Left lung (tissue), 10 donors: ENCODE data around the gene PHC2. TPM values are rescaled to one million over a fixed set of nuclear protein-coding genes. Genes with fewer than 3 reads are reported as not detected.

Source experiments
- ATAC-seq: fragments of 200-7000 bp; cut with Tn5 transposase; one replicate; pipeline ENCODE4 v1.9.1; 2020; ENCODE audit warnings: moderate library complexity
- DNase-seq, 4 donors: peaks; one replicate each; pipeline ENCODE4 v3.0.0-alpha.2; 2013 to 2020
- H3K27ac ChIP-seq, 2 donors: fragments of 200-600 bp; sonication (generic) in 1 of 2; one replicate each; pipeline versions ENCODE4 v1.5.0 to v1.8.0; 2020 to 2021
- H3K27me3 ChIP-seq, 2 donors: fragments of 200-600 bp; sonication (generic) in 1 of 2; one replicate each; pipeline versions ENCODE4 v1.5.0 to v1.8.0; 2020 to 2021
- H3K36me3 ChIP-seq, 2 donors: fragments of 200-600 bp; sonication (generic) in 1 of 2; one replicate each; pipeline versions ENCODE4 v1.5.0 to v1.8.0; 2020 to 2021
- H3K4me1 ChIP-seq, 2 donors: fragments of 200-600 bp; one replicate each; pipeline ENCODE4 v1.8.0; 2021
- H3K4me3 ChIP-seq, 2 donors: fragments of 200-600 bp; sonication (generic) in 1 of 2; one replicate each; pipeline versions ENCODE4 v1.5.0 to v1.8.0; 2020 to 2021; ENCODE audit warnings: mild to moderate bottlenecking in 1 of 2
- H3K9me3 ChIP-seq, 2 donors: fragments of 200-600 bp; sonication (generic) in 1 of 2; one replicate each; pipeline versions ENCODE4 v1.5.0 to v1.8.0; 2020 to 2021
- intact Hi-C, 2 donors: fragments of 100-400 bp; cut with DNase I; formaldehyde crosslinking; loops; one replicate each; pipeline versions ENCODE4 v1.11.2 to v1.14.2; 2022
- polyA plus RNA-seq, 6 donors: library from polyadenylated mRNA; unstranded; fragments of 120-200 nt; gene quantifications; one replicate each; pipeline ENCODE4 v1.2.1, GENCODE V29; 2013; ENCODE audit not compliant: insufficient read length in 6 of 6
- total RNA-seq, 2 donors: library from RNA; stranded (reverse); fragmentation: NEBNext Ultra II Directional; extraction: Animal tissue kit (Norgen Biotek cat#: 25700); gene quantifications; one replicate each; pipeline ENCODE4 v1.2.1, GENCODE V29; 2021
- TF ChIP-seq, protein P1 (sequence below), 2 donors: fragments of 200-600 bp; sonication (generic) in 1 of 2; IDR thresholded peaks; one replicate each; pipeline versions ENCODE4 v1.5.0 to v1.8.0; 2021; ENCODE audit warnings: antibody characterized with exemption in 2 of 2
- donor health status: DM: no; HTN: yes; CAD: no.
- donor health status: DM: no; HTN: no; CAD: no.

The PHC2 gene
- total and polyA plus RNA-seq, 8 donors, result 78.2 to 125 (median 83.0) TPM

GRCh38 chr1:33354707-33355316 lies 76.1 kb downstream of the PHC2 start:
- H3K27ac ChIP-seq, result no peak overlapping the region
- peak in 1 of 4 donors; percentile 45 for DNase-seq
- TF ChIP-seq, protein P1, sequence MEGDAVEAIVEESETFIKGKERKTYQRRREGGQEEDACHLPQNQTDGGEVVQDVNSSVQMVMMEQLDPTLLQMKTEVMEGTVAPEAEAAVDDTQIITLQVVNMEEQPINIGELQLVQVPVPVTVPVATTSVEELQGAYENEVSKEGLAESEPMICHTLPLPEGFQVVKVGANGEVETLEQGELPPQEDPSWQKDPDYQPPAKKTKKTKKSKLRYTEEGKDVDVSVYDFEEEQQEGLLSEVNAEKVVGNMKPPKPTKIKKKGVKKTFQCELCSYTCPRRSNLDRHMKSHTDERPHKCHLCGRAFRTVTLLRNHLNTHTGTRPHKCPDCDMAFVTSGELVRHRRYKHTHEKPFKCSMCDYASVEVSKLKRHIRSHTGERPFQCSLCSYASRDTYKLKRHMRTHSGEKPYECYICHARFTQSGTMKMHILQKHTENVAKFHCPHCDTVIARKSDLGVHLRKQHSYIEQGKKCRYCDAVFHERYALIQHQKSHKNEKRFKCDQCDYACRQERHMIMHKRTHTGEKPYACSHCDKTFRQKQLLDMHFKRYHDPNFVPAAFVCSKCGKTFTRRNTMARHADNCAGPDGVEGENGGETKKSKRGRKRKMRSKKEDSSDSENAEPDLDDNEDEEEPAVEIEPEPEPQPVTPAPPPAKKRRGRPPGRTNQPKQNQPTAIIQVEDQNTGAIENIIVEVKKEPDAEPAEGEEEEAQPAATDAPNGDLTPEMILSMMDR (IDR thresholded peaks at IDR 0.05), result no peak
- H3K4me1 ChIP-seq, result peaks cover 0 to 15% of the 10 kb centered on the region in 2 donors
- H3K36me3 ChIP-seq, result peaks cover 0 to 14% of the 10 kb centered on the region in 2 donors
- no peaks in the 10 kb centered on the region for H3K27me3 ChIP-seq
- ATAC-seq, result no peak
- no peak overlapping the region for H3K4me3 ChIP-seq
- no peaks in the 10 kb centered on the region for H3K9me3 ChIP-seq
- intact Hi-C loops, result no loop called here

DNA sequence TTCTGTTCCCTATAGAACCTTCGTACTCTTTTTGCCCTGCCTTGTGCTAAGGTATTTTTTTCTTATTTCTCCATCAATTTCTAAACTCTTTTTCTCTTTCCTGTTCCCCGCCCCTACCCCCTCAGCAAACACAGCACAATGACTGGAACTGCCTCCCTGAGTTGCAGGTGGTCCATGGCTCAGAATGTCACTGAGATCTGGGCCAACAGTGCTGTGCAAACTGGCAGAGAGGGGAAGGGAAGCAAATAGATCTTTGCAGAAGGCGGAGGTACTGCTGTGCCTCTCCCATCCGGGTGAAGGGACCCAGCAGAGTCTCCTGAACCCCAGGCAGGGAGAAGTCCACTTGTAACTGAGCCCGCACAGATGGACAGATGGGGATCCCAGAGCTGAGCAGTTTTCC lies 77.4 kb downstream of the PHC2 start:
- Histone ChIP-seq H3K9me3 (no peaks in the 10 kb centered on the region), H3K27me3 (no peaks in the 10 kb centered on the region), H3K27ac (no peak overlapping the region), H3K36me3 (peaks cover 0 to 14% of the 10 kb centered on the region in 2 donors), H3K4me1 (peaks cover 0 to 15% of the 10 kb centered on the region in 2 donors), H3K4me3 (no peak overlapping the region)
- ATAC-seq (no peak), DNase-seq (no peak)
- TF ChIP-seq, protein P1 (IDR thresholded peaks at IDR 0.05), result no peak
- intact Hi-C loops, result no loop called here

DNA sequence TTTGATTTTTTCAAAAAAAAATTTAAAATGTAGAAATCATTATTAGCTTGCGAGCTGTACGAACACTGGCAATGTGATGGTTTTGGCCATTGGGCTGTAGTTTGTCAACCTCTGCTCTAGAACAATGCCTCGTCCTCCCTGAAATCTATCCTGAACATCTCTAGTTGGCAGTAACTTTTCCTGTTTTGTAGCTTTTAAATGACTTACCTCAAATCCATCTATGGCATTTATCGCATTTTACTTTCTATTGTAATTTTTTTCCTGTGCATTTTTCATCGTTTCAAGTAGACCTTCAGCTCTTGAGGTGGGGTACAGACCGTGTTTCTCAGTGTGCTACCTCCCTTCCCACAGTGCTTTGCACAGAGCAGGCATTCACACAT lies 79.6 kb downstream of the PHC2 start:
- intact Hi-C loops, result no loop called here
- DNase-seq (no peak), ATAC-seq (no peak)
- Histone ChIP-seq H3K4me1 (peaks cover 16 to 31% of the 10 kb centered on the region in 2 donors), H3K9me3 (no peaks in the 10 kb centered on the region), H3K4me3 (no peak overlapping the region), H3K27ac (no peak overlapping the region), H3K36me3 (peaks cover 0 to 14% of the 10 kb centered on the region in 2 donors), H3K27me3 (no peaks in the 10 kb centered on the region)
- TF ChIP-seq, protein P1 (IDR thresholded peaks at IDR 0.05), result no peak

DNA sequence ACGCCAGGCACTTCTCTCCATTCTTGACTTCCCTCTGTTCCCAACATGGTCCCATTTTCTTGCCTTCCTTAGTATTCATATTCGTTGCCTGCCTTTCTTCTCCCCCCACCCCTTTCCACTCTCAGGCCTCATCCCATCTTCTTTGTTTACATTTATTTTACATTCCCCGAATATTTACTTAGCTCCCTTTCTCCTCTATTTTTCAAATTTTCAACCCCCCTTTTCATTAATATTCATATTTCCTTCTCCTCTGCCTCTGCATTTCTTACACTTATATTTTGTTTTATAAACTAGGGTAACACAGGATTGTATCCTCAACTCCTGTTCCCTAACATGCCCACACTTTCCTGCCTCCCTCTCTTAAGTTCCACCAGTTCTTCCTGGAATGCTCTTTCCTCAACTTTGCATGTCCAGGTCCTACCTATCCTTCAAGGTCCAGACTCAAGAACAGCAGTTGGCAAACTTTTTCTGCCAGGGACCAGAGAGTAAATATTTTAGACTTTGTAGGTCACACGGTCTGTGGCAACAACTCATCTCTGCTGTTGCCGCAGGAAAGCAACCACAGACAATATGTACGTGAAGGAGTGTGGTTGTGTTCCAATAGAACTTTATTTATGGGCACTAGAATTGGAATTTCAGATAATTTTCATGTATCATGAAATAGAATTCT lies 80.1 kb downstream of the PHC2 start:
- Histone ChIP-seq H3K9me3 (no peaks in the 10 kb centered on the region), H3K27me3 (no peaks in the 10 kb centered on the region), H3K4me1 (peaks cover 21 to 37% of the 10 kb centered on the region in 2 donors), H3K4me3 (peak overlapping the region; percentile 55 to 68), H3K27ac (peak overlapping the region; percentile 87 to 98), H3K36me3 (peaks cover 0 to 14% of the 10 kb centered on the region in 2 donors)
- intact Hi-C loops, result no loop called here
- TF ChIP-seq, protein P1 (IDR thresholded peaks at IDR 0.05), result no peak
- DNase-seq (no peak), ATAC-seq (no peak)

GRCh38 chr1:33349778-33350610 lies 80.9 kb downstream of the PHC2 start:
- intact Hi-C loops, result no loop called here

More at GRCh38 chr1:33349778-33350610, 80.9 kb downstream of the PHC2 start:
- Histone ChIP-seq H3K4me3 (peak overlapping the region; percentile 55 to 68), H3K9me3 (no peaks in the 10 kb centered on the region), H3K36me3 (peaks cover 0 to 14% of the 10 kb centered on the region in 2 donors), H3K4me1 (peaks cover 27 to 44% of the 10 kb centered on the region in 2 donors), H3K27ac (peak overlapping the region; percentile 87 to 98), H3K27me3 (no peaks in the 10 kb centered on the region)
- TF ChIP-seq, protein P1 (IDR thresholded peaks at IDR 0.05), result no peak
- ATAC-seq, result peak; percentile 92
- DNase-seq, result peak; percentile 82 to 98 (median 90)
